Stimulated activated CD4-positive, alpha-beta T cell treated with anti-CD3 and anti-CD28 coated beads, TNF-alpha, amount 100 ng/mL, for 48 hours (primary cell): Measurements from ENCODE around the gene MPHOSPH8.

ENCODE experiments used
- DNase-seq, 3 donors: peaks; one replicate each; pipeline ENCODE4 v3.0.0-alpha.2; 2020; ENCODE audit warnings: low read depth in 3 of 3

Gene MPHOSPH8

GRCh38 chr13:19633479-19634255 lies at the start of gene MPHOSPH8:
Gene MPHOSPH8, plus strand, starts transcription at chr13:19633659. Its CDS starts 90 bp downstream, at chr13:19633749.
- peak; percentile 88 to 92 (median 89) for DNase-seq

GRCh38 chr13:19586904-19587634 lies 46.4 kb upstream of the MPHOSPH8 start:
- peak; percentile 60 to 73 (median 65) for DNase-seq

GRCh38 chr13:19587635-19588300 lies 45.7 kb upstream of the MPHOSPH8 start:
- DNase-seq = peak in 1 of 3 donors; percentile 32

GRCh38 chr13:19589312-19589711 lies 44.1 kb upstream of the MPHOSPH8 start:
- no peak for DNase-seq

- no peak for DNase-seq
Observed at GRCh38 chr13:19590423-19590822, 43.0 kb upstream of the MPHOSPH8 start.

GRCh38 chr13:19591864-19592263 lies 41.6 kb upstream of the MPHOSPH8 start:
- DNase-seq = no peak

- DNase-seq = no peak
Observed at GRCh38 chr13:19592657-19593180, 40.7 kb upstream of the MPHOSPH8 start.

GRCh38 chr13:19596086-19596485 lies 37.4 kb upstream of the MPHOSPH8 start:
- DNase-seq = no peak

GRCh38 chr13:19596960-19597361 lies 36.5 kb upstream of the MPHOSPH8 start:
- no peak for DNase-seq

- no peak for DNase-seq
Observed at GRCh38 chr13:19597523-19597922, 35.9 kb upstream of the MPHOSPH8 start.

- peak; percentile 15 to 37 (median 23) for DNase-seq
Observed at GRCh38 chr13:19601749-19602725, 31.4 kb upstream of the MPHOSPH8 start.

GRCh38 chr13:19604306-19604705 lies 29.2 kb upstream of the MPHOSPH8 start:
- no peak for DNase-seq

- DNase-seq = no peak
Observed at GRCh38 chr13:19605161-19605955, 28.1 kb upstream of the MPHOSPH8 start.

GRCh38 chr13:19606152-19606551 lies 27.3 kb upstream of the MPHOSPH8 start:
- no peak for DNase-seq

- DNase-seq = no peak
Observed at GRCh38 chr13:19606737-19607136, 26.7 kb upstream of the MPHOSPH8 start.

GRCh38 chr13:19607523-19608078 lies 25.9 kb upstream of the MPHOSPH8 start:
- DNase-seq = no peak

- DNase-seq = no peak
Observed at GRCh38 chr13:19618977-19619376, 14.5 kb upstream of the MPHOSPH8 start.

GRCh38 chr13:19622193-19622592 lies 11.3 kb upstream of the MPHOSPH8 start:
- no peak for DNase-seq

- DNase-seq = no peak
Observed at GRCh38 chr13:19624265-19624664, 9.2 kb upstream of the MPHOSPH8 start.
